PC-3 (cell line): ENCODE measurements around the gene ST3GAL4. TPM values are rescaled to one million over a fixed set of nuclear protein-coding genes. Genes with fewer than 3 reads are reported as not detected.

Experiments used
- ATAC-seq: fragments of 200-7000 bp; cut with Tn5 transposase; 2 replicates; pipeline ENCODE4 v1.9.1; 2020; ENCODE audit warnings: mild to moderate bottlenecking, moderate library complexity
- BruUV-seq: library from RNA; stranded (reverse); fragments of 400-500 nt; replicated peaks from 2 replicates; lab custom pipeline; 2021; lab: Mats Ljungman, UMichigan
- CTCF ChIA-PET: fragments of 300-600 bp; sonication (Branson Sonifier 250); formaldehyde crosslinking; loops from one replicate; lab custom pipeline; 2022; ENCODE audit warnings: antibody characterized with exemption; lab: Charles Lee
- POLR2A ChIA-PET: fragments of 300-600 bp; sonication (Branson Sonifier 250); formaldehyde crosslinking; loops from one replicate; lab custom pipeline; 2022; ENCODE audit warnings: antibody characterized with exemption; ENCODE audit not compliant: unreplicated experiment; lab: Charles Lee
- DNase-seq: peaks from one replicate; pipeline ENCODE4 v3.0.0-alpha.2; 2015
- H2AFZ ChIP-seq: fragments of 300-600 bp; sonication (generic); 2 replicates; pipeline ENCODE4 v1.6.0; 2016; ENCODE audit warnings: antibody characterized with exemption, low read length
- H3F3A ChIP-seq: fragments of 300-600 bp; sonication (generic); one replicate; pipeline ENCODE4 v1.6.0; 2017; ENCODE audit warnings: antibody characterized with exemption, low read length, control low read depth, mild to moderate bottlenecking; ENCODE audit not compliant: unreplicated experiment
- H3K27ac ChIP-seq: fragments of 300-600 bp; sonication (generic); 2 replicates; pipeline ENCODE4 v1.5.1; 2016; ENCODE audit warnings: mild to moderate bottlenecking, low read length
- H3K27me3 ChIP-seq: fragments of 300-600 bp; sonication (generic); 2 replicates; pipeline ENCODE4 v1.6.1; 2016; ENCODE audit warnings: low read length, mixed read lengths
- H3K36me3 ChIP-seq: fragments of 300-600 bp; sonication (generic); 2 replicates; pipeline ENCODE4 v1.6.1; 2016; ENCODE audit warnings: low read depth, mixed run types, low read length, mixed read lengths
- H3K4me1 ChIP-seq: fragments of 300-600 bp; sonication (generic); 2 replicates; pipeline ENCODE4 v1.5.1; 2016; ENCODE audit warnings: low read length; ENCODE audit not compliant: insufficient read depth
- H3K4me2 ChIP-seq: fragments of 300-600 bp; sonication (generic); 2 replicates; pipeline ENCODE4 v1.6.0; 2016; ENCODE audit warnings: low read length
- H3K4me3 ChIP-seq: fragments of 300-600 bp; sonication (generic); 2 replicates; pipeline ENCODE4 v1.5.1; 2016; ENCODE audit warnings: mild to moderate bottlenecking, low read length, mixed read lengths
- H3K79me2 ChIP-seq: fragments of 300-600 bp; sonication (generic); 2 replicates; pipeline ENCODE4 v1.6.1; 2017; ENCODE audit warnings: low read length, mixed read lengths
- H3K9ac ChIP-seq: fragments of 300-600 bp; sonication (generic); 2 replicates; pipeline ENCODE4 v1.6.0; 2016; ENCODE audit warnings: mild to moderate bottlenecking, low read length
- H3K9me2 ChIP-seq: fragments of 300-600 bp; sonication (generic); replicated peaks from 2 replicates; pipeline ENCODE4 v1.6.1; 2016; ENCODE audit warnings: mixed run types, low read length, mixed read lengths
- H3K9me3 ChIP-seq: fragments of 300-600 bp; sonication (generic); 2 replicates; pipeline ENCODE4 v1.6.1; 2016; ENCODE audit warnings: low read length, mixed read lengths
- H4K20me1 ChIP-seq: fragments of 300-600 bp; sonication (generic); 2 replicates; pipeline ENCODE4 v1.6.1; 2016; ENCODE audit warnings: low read length, mixed read lengths
- CTCF ChIP-seq: fragments of 300-600 bp; sonication (generic); conservative IDR thresholded peaks from 2 replicates; pipeline ENCODE4 v1.5.1; 2017; ENCODE audit warnings: antibody characterized with exemption, low read depth, mild to moderate bottlenecking, low read length
- EZH2 ChIP-seq: fragments of 300-600 bp; sonication (generic); IDR thresholded peaks from one replicate; pipeline ENCODE4 v1.6.1; 2017; ENCODE audit warnings: antibody characterized with exemption, mild to moderate bottlenecking, low read length; ENCODE audit not compliant: unreplicated experiment
- EZH2phosphoT487 ChIP-seq: fragments of 300-600 bp; sonication (generic); IDR thresholded peaks from 2 replicates; pipeline ENCODE4 v1.6.1; 2018; ENCODE audit warnings: mild to moderate bottlenecking, antibody characterized with exemption, low read length, borderline replicate concordance
- intact Hi-C: fragments of 100-400 bp; cut with micrococcal nuclease; formaldehyde crosslinking; loops from 2 replicates; pipeline ENCODE4 v1.9.0; 2023
- total RNA-seq: library from RNA; depleted of rRNA; stranded (reverse); fragments of >200 nt; gene quantifications from 2 replicates; pipeline ENCODE4 v1.2.3, GENCODE V29; 2014

ST3GAL4 gene
- total RNA-seq, 1 experiment from 2014 or later, result 126 TPM

- Histone ChIP-seq H3K4me1 (no peaks in the 10 kb centered on the region), H3K79me2 (no peaks in the 10 kb centered on the region), H3K27me3 (no peaks in the 10 kb centered on the region), H4K20me1 (no peaks in the 10 kb centered on the region), H3K9me2 (no peaks in the 10 kb centered on the region), H3K4me3 (no peak overlapping the region), H3K27ac (no peak overlapping the region), H3F3A (no peaks in the 10 kb centered on the region), H3K4me2 (no peak overlapping the region), H3K9ac (no peak overlapping the region), H3K9me3 (no peaks in the 10 kb centered on the region), H2AFZ (no peak overlapping the region), H3K36me3 (no peaks in the 10 kb centered on the region)
- POLR2A ChIA-PET, result no interaction called here
- DNase-seq (no peak), ATAC-seq (no peak)
- CTCF ChIA-PET, result no interaction called here
- BruUV-seq, result no TSS peak
- intact Hi-C loops, result no loop called here
- TF ChIP-seq EZH2phosphoT487 (no peak), EZH2 (no peak), CTCF (no peak)
Observed at GRCh38 chr11:126452241-126453101, 97.0 kb downstream of the ST3GAL4 start.

DNA sequence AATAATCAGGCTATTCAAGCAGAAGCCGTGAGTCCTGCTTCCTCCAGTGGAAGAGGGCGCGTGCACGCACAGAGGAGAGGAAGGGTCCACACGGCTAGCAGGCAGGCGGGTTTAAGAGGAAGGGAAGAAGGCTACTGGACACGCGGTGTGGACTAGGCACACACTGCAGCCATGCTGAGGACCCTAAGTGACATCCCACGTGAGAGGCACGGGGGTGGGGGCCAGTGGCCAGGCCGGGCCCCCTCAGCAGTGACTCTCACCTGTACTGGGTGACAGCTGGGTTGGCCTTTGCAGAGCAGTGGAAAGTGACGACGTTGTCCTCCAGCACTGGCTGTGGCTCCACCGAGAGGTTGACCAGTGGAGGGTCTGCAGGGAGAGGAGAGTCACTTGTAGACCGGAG is 100.6 kb downstream of the ST3GAL4 start:
- Histone ChIP-seq H3K4me1 (no peaks in the 10 kb centered on the region), H3K9me2 (no peaks in the 10 kb centered on the region), H3K4me3 (no peak overlapping the region), H3F3A (no peaks in the 10 kb centered on the region), H3K9me3 (no peaks in the 10 kb centered on the region), H3K79me2 (no peaks in the 10 kb centered on the region), H4K20me1 (no peaks in the 10 kb centered on the region), H3K9ac (no peak overlapping the region), H2AFZ (no peak overlapping the region), H3K36me3 (no peaks in the 10 kb centered on the region), H3K27ac (no peak overlapping the region), H3K27me3 (peaks cover 35% of the 10 kb centered on the region), H3K4me2 (no peak overlapping the region)
- ATAC-seq (no peak), DNase-seq (no peak)
- ChIA-PET POLR2A (no interaction called here), CTCF (no interaction called here)
- no TSS peak for BruUV-seq
- intact Hi-C loops, result no loop called here
- TF ChIP-seq EZH2 (no peak), EZH2phosphoT487 (no peak), CTCF (no peak)

- H3K27me3 ChIP-seq, result peaks cover 44% of the 10 kb centered on the region
- no peaks in the 10 kb centered on the region for H3K9me2 ChIP-seq
- no peaks in the 10 kb centered on the region for H3K36me3 ChIP-seq
- no peak overlapping the region for H3K9ac ChIP-seq
- H4K20me1 ChIP-seq, result no peaks in the 10 kb centered on the region
- ChIA-PET POLR2A (no interaction called here), CTCF (no interaction called here)
- DNase-seq, result no peak
- TF ChIP-seq EZH2 (no peak), CTCF (no peak), EZH2phosphoT487 (no peak)
- H3K9me3 ChIP-seq, result no peaks in the 10 kb centered on the region
- no peak overlapping the region for H3K27ac ChIP-seq
- H3K79me2 ChIP-seq, result no peaks in the 10 kb centered on the region
- H3F3A ChIP-seq, result no peaks in the 10 kb centered on the region
- no peak for ATAC-seq
- H3K4me3 ChIP-seq, result no peak overlapping the region
- no peaks in the 10 kb centered on the region for H3K4me1 ChIP-seq
- no peak overlapping the region for H3K4me2 ChIP-seq
- no TSS peak for BruUV-seq
- no peak overlapping the region for H2AFZ ChIP-seq
- intact Hi-C loops, result no loop called here
Observed at GRCh38 chr11:126456783-126457542, 101.5 kb downstream of the ST3GAL4 start.
